Suprapubic skin (tissue), 4 donors: Measurements from ENCODE around the gene PRKAG2. TPM values are rescaled to one million over a fixed set of nuclear protein-coding genes. Genes with fewer than 3 reads are reported as not detected.

Experiments
- DNase-seq, 2 donors: peaks; one replicate each; pipeline ENCODE4 v3.0.0-alpha.2; 2019; ENCODE audit warnings: low spot score in 2 of 2
- H3K27ac ChIP-seq: fragments of 200-600 bp; sonication (generic); one replicate; pipeline ENCODE4 v1.5.1; 2019
- H3K27me3 ChIP-seq: fragments of 200-600 bp; sonication (generic); one replicate; pipeline ENCODE4 v1.5.1; 2019
- H3K36me3 ChIP-seq: fragments of 200-600 bp; sonication (generic); one replicate; pipeline ENCODE4 v1.5.1; 2019
- H3K4me1 ChIP-seq: fragments of 200-600 bp; sonication (generic); one replicate; pipeline ENCODE4 v1.5.1; 2019
- H3K4me3 ChIP-seq: fragments of 200-600 bp; sonication (generic); one replicate; pipeline ENCODE4 v1.5.1; 2019; ENCODE audit warnings: mild to moderate bottlenecking
- H3K9me3 ChIP-seq: fragments of 200-600 bp; sonication (generic); one replicate; pipeline ENCODE4 v1.5.1; 2019
- EP300 ChIP-seq: sonication (generic); formaldehyde crosslinking; IDR thresholded peaks from one replicate; pipeline ENCODE4 v1.6.1; 2017; ENCODE audit warnings: antibody characterized with exemption
- POLR2A ChIP-seq, 2 donors: fragments of 450-650 bp; IDR thresholded peaks; one replicate each; pipeline ENCODE4 v1.6.1; 2017; ENCODE audit warnings: antibody characterized with exemption in 2 of 2, mild to moderate bottlenecking in 2 of 2, moderate library complexity in 2 of 2
- POLR2AphosphoS5 ChIP-seq, 3 donors: sonication (generic); formaldehyde crosslinking; IDR thresholded peaks; one replicate each; pipeline ENCODE4 v1.6.1; 2017; ENCODE audit warnings: antibody characterized with exemption in 3 of 3
- WGBS: methylation state at CpG from one replicate; pipeline ENCODE4 v1.1.5; 2018; 5-methylcytosine and 5-hydroxymethylcytosine counted together
- total RNA-seq, 4 donors: library from RNA; depleted of rRNA; stranded (reverse); fragments of >200 nt; gene quantifications; one replicate each; pipeline ENCODE4 v1.1.0, GENCODE V29; 2016
- TF ChIP-seq, protein P1 (sequence below), 2 donors: fragments of 200-600 bp in 1 of 2; fragments of 450-650 bp in 1 of 2; sonication (generic) in 1 of 2; IDR thresholded peaks; one replicate each; pipeline ENCODE4 v1.5.1; 2016 to 2019; ENCODE audit warnings: antibody characterized with exemption in 2 of 2, mild to moderate bottlenecking in 1 of 2, moderate library complexity in 1 of 2

Gene PRKAG2
- total RNA-seq, 4 donors from 2014 or later, result 16.5 to 40.0 (median 17.3) TPM

DNA sequence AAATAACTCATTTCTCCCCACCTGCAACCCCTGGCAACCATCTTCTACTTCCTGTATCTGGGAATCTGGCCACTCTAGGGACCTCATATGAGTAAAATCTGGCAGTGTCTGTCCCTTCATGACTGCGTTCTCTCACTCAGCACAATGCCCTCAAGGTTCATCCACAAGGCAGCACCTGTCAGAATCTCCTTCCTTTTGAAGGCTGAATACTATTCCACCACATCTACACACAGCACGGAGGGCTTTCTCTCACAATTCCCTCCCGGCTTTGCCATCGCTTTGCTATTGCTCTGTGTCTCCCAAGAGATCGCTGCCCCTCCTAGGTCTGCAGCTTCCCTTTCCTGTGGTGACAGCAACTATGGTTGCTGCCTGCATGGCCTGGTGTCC lies 182.5 kb downstream of the PRKAG2 start:
- Histone ChIP-seq H3K36me3 (no peaks in the 10 kb centered on the region), H3K27ac (peak overlapping the region; percentile 55), H3K27me3 (no peaks in the 10 kb centered on the region), H3K4me3 (no peak overlapping the region), H3K4me1 (peaks cover 42% of the 10 kb centered on the region), H3K9me3 (no peaks in the 10 kb centered on the region)
- DNase-seq, result no peak
- TF ChIP-seq, protein P1, sequence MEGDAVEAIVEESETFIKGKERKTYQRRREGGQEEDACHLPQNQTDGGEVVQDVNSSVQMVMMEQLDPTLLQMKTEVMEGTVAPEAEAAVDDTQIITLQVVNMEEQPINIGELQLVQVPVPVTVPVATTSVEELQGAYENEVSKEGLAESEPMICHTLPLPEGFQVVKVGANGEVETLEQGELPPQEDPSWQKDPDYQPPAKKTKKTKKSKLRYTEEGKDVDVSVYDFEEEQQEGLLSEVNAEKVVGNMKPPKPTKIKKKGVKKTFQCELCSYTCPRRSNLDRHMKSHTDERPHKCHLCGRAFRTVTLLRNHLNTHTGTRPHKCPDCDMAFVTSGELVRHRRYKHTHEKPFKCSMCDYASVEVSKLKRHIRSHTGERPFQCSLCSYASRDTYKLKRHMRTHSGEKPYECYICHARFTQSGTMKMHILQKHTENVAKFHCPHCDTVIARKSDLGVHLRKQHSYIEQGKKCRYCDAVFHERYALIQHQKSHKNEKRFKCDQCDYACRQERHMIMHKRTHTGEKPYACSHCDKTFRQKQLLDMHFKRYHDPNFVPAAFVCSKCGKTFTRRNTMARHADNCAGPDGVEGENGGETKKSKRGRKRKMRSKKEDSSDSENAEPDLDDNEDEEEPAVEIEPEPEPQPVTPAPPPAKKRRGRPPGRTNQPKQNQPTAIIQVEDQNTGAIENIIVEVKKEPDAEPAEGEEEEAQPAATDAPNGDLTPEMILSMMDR (IDR thresholded peaks at IDR 0.05), result no peak
- TF ChIP-seq EP300 (no peak), POLR2A (IDR thresholded peaks at IDR 0.05) (no peak), POLR2AphosphoS5 (IDR thresholded peaks at IDR 0.05) (no peak)
- 75% methylated on average over 5 of the region's 5 CpGs for WGBS

- DNase-seq, result peak in 1 of 2 donors; percentile 63
- WGBS, result 91% methylated on average over 5 of the region's 11 CpGs
- no peak overlapping the region for H3K27ac ChIP-seq
- H3K36me3 ChIP-seq, result no peaks in the 10 kb centered on the region
- H3K4me1 ChIP-seq, result peaks cover 55% of the 10 kb centered on the region
- no peak overlapping the region for H3K4me3 ChIP-seq
- TF ChIP-seq EP300, result no peak
- no peak for TF ChIP-seq POLR2A (IDR thresholded peaks at IDR 0.05)
- no peaks in the 10 kb centered on the region for H3K9me3 ChIP-seq
- H3K27me3 ChIP-seq, result no peaks in the 10 kb centered on the region
Measured at GRCh38 chr7:151693140-151693539, 183.8 kb downstream of the PRKAG2 start.

- TF ChIP-seq POLR2A (IDR thresholded peaks at IDR 0.05) (no peak), EP300 (no peak), POLR2AphosphoS5 (IDR thresholded peaks at IDR 0.05) (no peak)
- TF ChIP-seq, protein P1 (IDR thresholded peaks at IDR 0.05), result no peak
- DNase-seq, result no peak
- no peaks in the 10 kb centered on the region for H3K27me3 ChIP-seq
- 94% methylated on average over 6 of the region's 9 CpGs for WGBS
- peaks cover 59% of the 10 kb centered on the region for H3K4me1 ChIP-seq
- no peak overlapping the region for H3K4me3 ChIP-seq
- no peaks in the 10 kb centered on the region for H3K36me3 ChIP-seq
- H3K27ac ChIP-seq, result no peak overlapping the region
- H3K9me3 ChIP-seq, result no peaks in the 10 kb centered on the region
Measured at GRCh38 chr7:151692721-151693120, 184.2 kb downstream of the PRKAG2 start.

- TF ChIP-seq POLR2A (IDR thresholded peaks at IDR 0.05), result no peak
- no peak for TF ChIP-seq POLR2AphosphoS5 (IDR thresholded peaks at IDR 0.05)
- Histone ChIP-seq H3K4me3 (no peak overlapping the region), H3K4me1 (peaks cover 60% of the 10 kb centered on the region), H3K27ac (no peak overlapping the region), H3K9me3 (no peaks in the 10 kb centered on the region), H3K36me3 (no peaks in the 10 kb centered on the region), H3K27me3 (no peaks in the 10 kb centered on the region)
- WGBS, result 79% methylated on average over 2 of the region's 2 CpGs
- no peak for DNase-seq
Measured at GRCh38 chr7:151691449-151691848, 185.5 kb downstream of the PRKAG2 start.

GRCh38 chr7:151690606-151691005 lies 186.3 kb downstream of the PRKAG2 start:
- DNase-seq, result no peak
- no peak for TF ChIP-seq EP300
- TF ChIP-seq, protein P1 (IDR thresholded peaks at IDR 0.05), result no peak
- no peak for TF ChIP-seq POLR2AphosphoS5 (IDR thresholded peaks at IDR 0.05)
- no peak for TF ChIP-seq POLR2A (IDR thresholded peaks at IDR 0.05)
- Histone ChIP-seq H3K27me3 (no peaks in the 10 kb centered on the region), H3K27ac (no peak overlapping the region), H3K4me3 (no peak overlapping the region), H3K9me3 (no peaks in the 10 kb centered on the region), H3K4me1 (peaks cover 52% of the 10 kb centered on the region), H3K36me3 (no peaks in the 10 kb centered on the region)
- 92% methylated on average over 6 of the region's 6 CpGs for WGBS

- no peaks in the 10 kb centered on the region for H3K36me3 ChIP-seq
- H3K27ac ChIP-seq, result no peak overlapping the region
- peaks cover 39% of the 10 kb centered on the region for H3K4me1 ChIP-seq
- no peaks in the 10 kb centered on the region for H3K27me3 ChIP-seq
- WGBS, result 32% methylated on average over 12 of the region's 22 CpGs
- DNase-seq, result peak in 1 of 2 donors; percentile 74
- no peak for TF ChIP-seq POLR2A (IDR thresholded peaks at IDR 0.05)
- no peak for TF ChIP-seq EP300
- TF ChIP-seq POLR2AphosphoS5 (IDR thresholded peaks at IDR 0.05), result no peak
- TF ChIP-seq, protein P1 (IDR thresholded peaks at IDR 0.05), result no peak
- no peak overlapping the region for H3K4me3 ChIP-seq
- no peaks in the 10 kb centered on the region for H3K9me3 ChIP-seq
Measured at GRCh38 chr7:151689196-151689971, 187.5 kb downstream of the PRKAG2 start.
